ENCODE data around the gene ENOX2. TPM values are rescaled to one million over a fixed set of nuclear protein-coding genes. Genes with fewer than 3 reads are reported as not detected.
"Not testable (repeated sequence)": the region's sequence is repeated elsewhere in the genome, so short reads cannot be mapped to it uniquely, and the experiment has no call there.

ENOX2 gene
- total and polyA plus RNA-seq, 2 donors (not counting 1 experiment from before 2014, with no cell fraction given) = 7.6 to 12.9 TPM

DNA sequence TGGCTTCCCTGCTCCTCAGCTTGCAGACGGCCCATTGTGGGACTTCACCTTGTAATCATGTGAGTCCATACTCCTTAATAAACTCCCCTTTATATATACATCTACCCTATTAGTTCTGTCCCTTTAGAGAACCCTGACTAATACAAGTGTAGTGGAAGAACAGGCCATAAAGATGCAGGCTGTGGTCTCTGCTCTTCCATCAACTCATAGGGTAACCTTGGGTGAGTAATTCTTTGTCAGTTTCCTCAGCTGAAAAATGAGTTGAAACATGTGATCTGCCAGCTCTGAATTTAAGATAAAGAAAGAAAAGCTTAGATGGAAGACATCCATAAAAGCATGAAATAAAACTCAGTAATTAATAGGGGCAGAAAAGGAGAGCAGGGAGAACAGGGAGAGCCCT is 103.6 kb downstream of the ENOX2 start:
- TF ChIP-seq, protein P1, sequence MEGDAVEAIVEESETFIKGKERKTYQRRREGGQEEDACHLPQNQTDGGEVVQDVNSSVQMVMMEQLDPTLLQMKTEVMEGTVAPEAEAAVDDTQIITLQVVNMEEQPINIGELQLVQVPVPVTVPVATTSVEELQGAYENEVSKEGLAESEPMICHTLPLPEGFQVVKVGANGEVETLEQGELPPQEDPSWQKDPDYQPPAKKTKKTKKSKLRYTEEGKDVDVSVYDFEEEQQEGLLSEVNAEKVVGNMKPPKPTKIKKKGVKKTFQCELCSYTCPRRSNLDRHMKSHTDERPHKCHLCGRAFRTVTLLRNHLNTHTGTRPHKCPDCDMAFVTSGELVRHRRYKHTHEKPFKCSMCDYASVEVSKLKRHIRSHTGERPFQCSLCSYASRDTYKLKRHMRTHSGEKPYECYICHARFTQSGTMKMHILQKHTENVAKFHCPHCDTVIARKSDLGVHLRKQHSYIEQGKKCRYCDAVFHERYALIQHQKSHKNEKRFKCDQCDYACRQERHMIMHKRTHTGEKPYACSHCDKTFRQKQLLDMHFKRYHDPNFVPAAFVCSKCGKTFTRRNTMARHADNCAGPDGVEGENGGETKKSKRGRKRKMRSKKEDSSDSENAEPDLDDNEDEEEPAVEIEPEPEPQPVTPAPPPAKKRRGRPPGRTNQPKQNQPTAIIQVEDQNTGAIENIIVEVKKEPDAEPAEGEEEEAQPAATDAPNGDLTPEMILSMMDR (conservative IDR thresholded peaks at IDR 0.05 in 1 of 2, IDR thresholded peaks at IDR 0.05 in 1 of 2; ENCODE audit: low read depth in 1 of 2, low read length in 2 of 2) = no peak
- no peak for TF ChIP-seq EZH2 (IDR thresholded peaks at IDR 0.05; ENCODE audit: low read length, missing control alignments)
- Histone ChIP-seq H3K36me3 (ENCODE audit: control insufficient read depth, insufficient read depth, low read length) (no peaks in the 10 kb centered on the region), H3K27me3 (ENCODE audit: control insufficient read depth, insufficient read depth, low read length) (no peaks in the 10 kb centered on the region), H3K27ac (ENCODE audit: insufficient read depth, low read length) (no peak overlapping the region), H3K4me2 (ENCODE audit: extremely low read depth, insufficient read depth, low read length) (no peak overlapping the region), H3K79me2 (ENCODE audit: control insufficient read depth, insufficient read depth, low read length) (no peaks in the 10 kb centered on the region), H3K9me3 (ENCODE audit: control insufficient read depth, insufficient read depth, low read depth, low read length) (no peaks in the 10 kb centered on the region), H4K20me1 (ENCODE audit: control insufficient read depth, extremely low read depth, insufficient read depth, low read length) (no peaks in the 10 kb centered on the region), H2AFZ (ENCODE audit: low read length) (no peak overlapping the region), H3K4me3 (replicated peaks in 1 of 4; ENCODE audit: control extremely low read depth in 1 of 4, insufficient read depth in 1 of 4, low read depth in 3 of 4, low read length in 4 of 4) (no peak overlapping the region), H3K9ac (ENCODE audit: insufficient read depth, low read length) (no peak overlapping the region), H3K4me1 (ENCODE audit: control insufficient read depth, extremely low read depth, insufficient read depth, low read length) (no peaks in the 10 kb centered on the region)
- peak in 1 of 2 donors; percentile 56 for DNase-seq (ENCODE audit: low read depth in 2 of 2)

DNA sequence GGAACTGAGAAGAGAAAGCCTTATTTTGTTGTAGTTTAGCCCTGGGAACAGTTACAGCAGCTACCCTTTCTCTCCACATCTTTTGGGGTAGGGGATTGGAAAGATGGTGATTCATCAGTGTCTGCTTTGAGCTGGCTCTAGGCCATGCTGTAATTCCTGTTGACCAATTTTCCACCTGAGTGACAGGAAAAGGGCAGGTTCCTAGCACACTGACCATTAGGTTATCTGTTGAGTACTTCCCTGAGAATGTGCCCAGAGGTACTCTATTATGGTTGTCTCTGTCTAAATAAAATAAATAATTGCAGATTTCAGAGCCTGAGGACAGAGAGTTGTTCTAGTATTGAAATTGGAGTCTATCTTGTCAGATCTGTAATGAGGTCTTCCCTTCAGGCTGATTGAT is 109.0 kb downstream of the ENOX2 start:
- TF ChIP-seq, protein P1 (conservative IDR thresholded peaks at IDR 0.05 in 1 of 2, IDR thresholded peaks at IDR 0.05 in 1 of 2; ENCODE audit: low read depth in 1 of 2, low read length in 2 of 2) = no peak
- no peak for TF ChIP-seq EZH2 (IDR thresholded peaks at IDR 0.05; ENCODE audit: low read length, missing control alignments)
- Histone ChIP-seq H3K9ac (ENCODE audit: insufficient read depth, low read length) (no peak overlapping the region), H3K36me3 (ENCODE audit: control insufficient read depth, insufficient read depth, low read length) (no peaks in the 10 kb centered on the region), H3K79me2 (ENCODE audit: control insufficient read depth, insufficient read depth, low read length) (no peaks in the 10 kb centered on the region), H3K4me1 (ENCODE audit: control insufficient read depth, extremely low read depth, insufficient read depth, low read length) (no peaks in the 10 kb centered on the region), H2AFZ (ENCODE audit: low read length) (no peak overlapping the region), H4K20me1 (ENCODE audit: control insufficient read depth, extremely low read depth, insufficient read depth, low read length) (no peaks in the 10 kb centered on the region), H3K27ac (ENCODE audit: insufficient read depth, low read length) (no peak overlapping the region), H3K4me3 (replicated peaks in 1 of 4; ENCODE audit: control extremely low read depth in 1 of 4, insufficient read depth in 1 of 4, low read depth in 3 of 4, low read length in 4 of 4) (no peak overlapping the region), H3K9me3 (ENCODE audit: control insufficient read depth, insufficient read depth, low read depth, low read length) (no peaks in the 10 kb centered on the region), H3K27me3 (ENCODE audit: control insufficient read depth, insufficient read depth, low read length) (no peaks in the 10 kb centered on the region), H3K4me2 (ENCODE audit: extremely low read depth, insufficient read depth, low read length) (no peak overlapping the region)
- DNase-seq (ENCODE audit: low read depth in 2 of 2) = peak in 1 of 2 donors; percentile 11

DNA sequence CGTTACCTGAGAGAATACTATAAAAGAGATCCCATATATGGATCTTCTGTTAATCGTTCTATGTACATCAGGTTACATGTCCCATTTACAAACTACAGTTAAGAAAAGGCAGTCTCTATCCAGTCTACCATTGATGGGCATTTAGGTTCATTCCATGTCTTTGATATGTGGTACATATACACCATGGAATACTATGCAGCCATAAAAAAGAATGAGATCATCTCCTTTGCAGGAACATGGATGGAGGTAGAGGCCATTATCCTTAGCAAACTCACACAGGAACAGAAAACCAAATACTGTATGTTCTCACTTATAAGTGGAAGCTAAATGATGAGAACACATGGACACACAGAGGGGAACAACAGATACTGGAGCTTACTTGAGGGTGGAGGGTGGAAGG is 111.1 kb downstream of the ENOX2 start:
- H3K9ac ChIP-seq (ENCODE audit: insufficient read depth, low read length); H3K27me3 ChIP-seq (ENCODE audit: control insufficient read depth, insufficient read depth, low read length); H3K79me2 ChIP-seq (ENCODE audit: control insufficient read depth, insufficient read depth, low read length); H3K4me2 ChIP-seq (ENCODE audit: extremely low read depth, insufficient read depth, low read length); H4K20me1 ChIP-seq (ENCODE audit: control insufficient read depth, extremely low read depth, insufficient read depth, low read length); DNase-seq (ENCODE audit: low read depth in 2 of 2); H3K9me3 ChIP-seq (ENCODE audit: control insufficient read depth, insufficient read depth, low read depth, low read length); H3K36me3 ChIP-seq (ENCODE audit: control insufficient read depth, insufficient read depth, low read length); H3K4me1 ChIP-seq (ENCODE audit: control insufficient read depth, extremely low read depth, insufficient read depth, low read length); H2AFZ ChIP-seq (ENCODE audit: low read length); H3K4me3 ChIP-seq (replicated peaks in 1 of 4; ENCODE audit: control extremely low read depth in 1 of 4, insufficient read depth in 1 of 4, low read depth in 3 of 4, low read length in 4 of 4); H3K27ac ChIP-seq (ENCODE audit: insufficient read depth, low read length): not testable (repeated sequence)

Data from fibroblast of lung (primary cell).